Ovary (tissue), 9 donors: Measurements from ENCODE around the gene SFMBT2. TPM values are rescaled to one million over a fixed set of nuclear protein-coding genes. Genes with fewer than 3 reads are reported as not detected.

Source experiments
- DNase-seq, 5 donors: peaks; one replicate each; pipeline ENCODE4 v3.0.0-alpha.2; 2019 to 2020
- H3K27ac ChIP-seq, 2 donors: fragments of 200-600 bp; one replicate each; pipeline versions ENCODE4 v1.5.1 to v1.8.0; 2019 to 2022
- H3K27me3 ChIP-seq: fragments of 200-600 bp; one replicate; pipeline ENCODE4 v1.8.0; 2022
- H3K36me3 ChIP-seq: fragments of 200-600 bp; sonication (generic); one replicate; pipeline ENCODE4 v1.5.1; 2019
- H3K4me1 ChIP-seq: one replicate; pipeline ENCODE4 v1.8.1; 2013; ENCODE audit warnings: mild to moderate bottlenecking, moderate library complexity; ENCODE audit not compliant: insufficient read depth
- H3K4me3 ChIP-seq: fragments of 200-600 bp; sonication (generic); one replicate; pipeline ENCODE4 v1.5.1; 2017
- H3K9me3 ChIP-seq, 2 donors: fragments of 200-600 bp in 1 of 2; sonication (generic) in 1 of 2; one replicate each; pipeline versions ENCODE4 v1.5.1 to v1.8.1; 2013 to 2019; ENCODE audit warnings: mild to moderate bottlenecking in 1 of 2, moderate library complexity in 1 of 2
- CTCF ChIP-seq, 3 donors: fragments of 450-650 bp in 2 of 3; fragments of 200-600 bp in 1 of 3; IDR thresholded peaks; one replicate each; pipeline versions ENCODE4 v1.5.1 to v1.8.0; 2016 to 2022; ENCODE audit warnings: antibody characterized with exemption in 3 of 3, mild to moderate bottlenecking in 1 of 3
- EP300 ChIP-seq: sonication (generic); formaldehyde crosslinking; IDR thresholded peaks from one replicate; pipeline ENCODE4 v1.6.1; 2017; ENCODE audit warnings: antibody characterized with exemption
- POLR2A ChIP-seq: fragments of 450-650 bp; IDR thresholded peaks from one replicate; pipeline ENCODE4 v1.6.1; 2017; ENCODE audit warnings: antibody characterized with exemption, mild to moderate bottlenecking, moderate library complexity
- WGBS, 3 donors: extraction: QIAGEN DNeasy Blood & Tissue Kit in 1 of 3; methylation state at CpG; one replicate each; pipeline versions ENCODE4 v1.1.5 to v1.1.7; 2013 to 2017; 5-methylcytosine and 5-hydroxymethylcytosine counted together
- intact Hi-C, 4 donors: fragments of 100-400 bp; cut with DNase I; formaldehyde crosslinking; loops; one replicate each; pipeline versions ENCODE4 v1.11.0 to v1.15.1; 2022 to 2023
- polyA plus RNA-seq, 2 donors: library from polyadenylated mRNA; stranded (reverse); fragments of 200-250 nt in 1 of 2; fragments of 350-450 nt in 1 of 2; fragmentation: Illumina TruSeq in 1 of 2; extraction: RNeasy Lipid Tissue Mini Kit (QIAGEN cat#74804) in 1 of 2; gene quantifications; one replicate each; pipeline ENCODE4 v1.2.3, GENCODE V29; 2013 to 2014
- total RNA-seq, 7 donors: library from RNA; depleted of rRNA in 2 of 7; stranded (reverse); fragments of >200 nt in 2 of 7; fragmentation: NEBNext Ultra II Directional in 3 of 7; extraction: Animal tissue kit (Norgen Biotek cat#: 25700) in 3 of 7; gene quantifications; one replicate each; pipeline versions ENCODE4 v1.1.0 to v1.2.4, GENCODE V29; 2016 to 2023
- donor health status: DM: no; HTN: no; CAD: no; lungs with moderate emphysema.
- donor health status: DM: no; HTN: no; CAD: no.
- donor health status: Bipolar disorder and iron deficiency.
- donor health status: DM: yes; HTN: yes; CAD: no.
- donor health status: DM: no; HTN: no; CAD: no.
- donor health status: DM: yes; HTN: yes; CAD: no.

SFMBT2 gene
- total and polyA plus RNA-seq, 9 donors, result 5.0 to 28.1 (median 17.8) TPM

GRCh38 chr10:7152982-7153381 is 257.9 kb downstream of the SFMBT2 start:
- Histone ChIP-seq H3K4me3 (no peak overlapping the region), H3K4me1 (no peaks in the 10 kb centered on the region), H3K36me3 (no peaks in the 10 kb centered on the region), H3K27me3 (no peaks in the 10 kb centered on the region), H3K9me3 (no peaks in the 10 kb centered on the region), H3K27ac (no peak overlapping the region)
- 95 to 97% (median 95%) methylated on average over 3 of the region's 3 CpGs for WGBS, 3 donors
- no peak for DNase-seq
- no peak for TF ChIP-seq POLR2A
- no peak for TF ChIP-seq CTCF (IDR thresholded peaks at IDR 0.05)
- TF ChIP-seq EP300, result no peak
- intact Hi-C loops, result no loop called here

- H3K4me1 ChIP-seq, result no peaks in the 10 kb centered on the region
- no peak overlapping the region for H3K27ac ChIP-seq
- no peaks in the 10 kb centered on the region for H3K9me3 ChIP-seq
- no peaks in the 10 kb centered on the region for H3K36me3 ChIP-seq
- H3K27me3 ChIP-seq, result no peaks in the 10 kb centered on the region
- no peak for DNase-seq
- intact Hi-C loops, result no loop called here
- H3K4me3 ChIP-seq, result no peak overlapping the region
- TF ChIP-seq EP300 (no peak), CTCF (IDR thresholded peaks at IDR 0.05) (no peak), POLR2A (no peak)
- WGBS, 3 donors, result 73 to 86% (median 79%) methylated on average over 2 of the region's 2 CpGs
Measured at GRCh38 chr10:7152341-7152740, 258.5 kb downstream of the SFMBT2 start.

- Histone ChIP-seq H3K4me3 (no peak overlapping the region), H3K27ac (no peak overlapping the region), H3K27me3 (no peaks in the 10 kb centered on the region), H3K9me3 (no peaks in the 10 kb centered on the region), H3K4me1 (no peaks in the 10 kb centered on the region), H3K36me3 (no peaks in the 10 kb centered on the region)
- DNase-seq, result no peak
- 7 to 9% (median 8%) methylated on average over 4 of the region's 4 CpGs for WGBS, 3 donors
- no peak for TF ChIP-seq POLR2A
- TF ChIP-seq CTCF (IDR thresholded peaks at IDR 0.05), result no peak
- TF ChIP-seq EP300, result no peak
- intact Hi-C loops, result no loop called here
Measured at GRCh38 chr10:7151538-7151937, 259.3 kb downstream of the SFMBT2 start.

GRCh38 chr10:7150349-7150748 is 260.5 kb downstream of the SFMBT2 start:
- no peaks in the 10 kb centered on the region for H3K9me3 ChIP-seq
- TF ChIP-seq EP300, result no peak
- TF ChIP-seq POLR2A, result no peak
- no peak for TF ChIP-seq CTCF (IDR thresholded peaks at IDR 0.05)
- WGBS, 3 donors, result 84 to 90% (median 85%) methylated on average over 4 of the region's 4 CpGs
- no peaks in the 10 kb centered on the region for H3K27me3 ChIP-seq
- H3K36me3 ChIP-seq, result no peaks in the 10 kb centered on the region
- DNase-seq, result no peak
- H3K27ac ChIP-seq, result no peak overlapping the region
- H3K4me1 ChIP-seq, result no peaks in the 10 kb centered on the region
- no peak overlapping the region for H3K4me3 ChIP-seq
- intact Hi-C loops, result no loop called here

GRCh38 chr10:7146189-7146588 is 264.6 kb downstream of the SFMBT2 start:
- no peaks in the 10 kb centered on the region for H3K27me3 ChIP-seq
- TF ChIP-seq EP300, result no peak
- TF ChIP-seq CTCF (IDR thresholded peaks at IDR 0.05), result no peak
- TF ChIP-seq POLR2A, result no peak
- no peaks in the 10 kb centered on the region for H3K4me1 ChIP-seq
- no peak overlapping the region for H3K27ac ChIP-seq
- 64 to 86% (median 70%) methylated on average over 3 of the region's 3 CpGs for WGBS, 3 donors
- no peaks in the 10 kb centered on the region for H3K9me3 ChIP-seq
- H3K36me3 ChIP-seq, result no peaks in the 10 kb centered on the region
- no peak overlapping the region for H3K4me3 ChIP-seq
- no peak for DNase-seq
- intact Hi-C loops, result no loop called here
